Body of pancreas (tissue), 4 donors: ENCODE measurements around the gene MFSD6L. TPM values are rescaled to one million over a fixed set of nuclear protein-coding genes. Genes with fewer than 3 reads are reported as not detected.

Experiments
- ATAC-seq: fragments of 150-250 bp; one replicate; pipeline ENCODE4 v1.9.1; 2016
- DNase-seq, 4 donors: peaks; one replicate each; pipeline ENCODE4 v3.0.0-alpha.2; 2019
- H3K27ac ChIP-seq, 4 donors: fragments of 200-600 bp; sonication (generic); 1 replicate in 3 of 4; 2 replicates in 1 of 4; pipeline versions ENCODE4 v1.5.1 to v1.6.1; 2016 to 2019; ENCODE audit warnings: mild to moderate bottlenecking in 1 of 4, mixed read lengths in 1 of 4, moderate library complexity in 1 of 4
- H3K27me3 ChIP-seq, 2 donors: fragments of 200-600 bp; sonication (generic); one replicate each; pipeline ENCODE4 v1.6.0; 2016; ENCODE audit warnings: mild to moderate bottlenecking in 1 of 2
- H3K36me3 ChIP-seq, 2 donors: fragments of 200-600 bp; sonication (generic); replicated peaks in 1 of 2; 2 replicates each; pipeline ENCODE4 v1.5.1; 2016; ENCODE audit warnings: low read depth in 2 of 2; ENCODE audit not compliant: insufficient read depth in 1 of 2
- H3K4me1 ChIP-seq: fragments of 200-600 bp; sonication (generic); one replicate; pipeline ENCODE4 v1.6.0; 2016
- H3K4me3 ChIP-seq, 2 donors: fragments of 200-600 bp; sonication (generic); 1 replicate in 1 of 2; 2 replicates in 1 of 2; pipeline ENCODE4 v1.5.1; 2016 to 2019
- H3K9me3 ChIP-seq, 3 donors: fragments of 200-600 bp; sonication (generic); 1 replicate in 2 of 3; 2 replicates in 1 of 3; pipeline ENCODE4 v1.5.1; 2016
- POLR2A ChIP-seq, 3 donors: fragments of 450-650 bp; IDR thresholded peaks; one replicate each; pipeline ENCODE4 v1.6.1; 2016; ENCODE audit warnings: antibody characterized with exemption in 3 of 3, mild to moderate bottlenecking in 2 of 3
- WGBS, 2 donors: methylation state at CpG; one replicate each; pipeline ENCODE4 v1.1.5; 2017; 5-methylcytosine and 5-hydroxymethylcytosine counted together
- intact Hi-C: fragments of 100-400 bp; cut with DNase I; formaldehyde crosslinking; loops from one replicate; pipeline ENCODE4 v1.15.1; 2023
- total RNA-seq, 2 donors: library from RNA; depleted of rRNA; stranded (reverse); fragments of >200 nt; gene quantifications; one replicate each; pipeline ENCODE4 v1.1.0, GENCODE V29; 2016
- TF ChIP-seq, protein P1 (sequence below), 7 experiments: fragments of 450-650 bp in 4 of 7; fragments of 200-600 bp in 3 of 7; sonication (generic) in 3 of 7; IDR thresholded peaks; one replicate each; pipeline ENCODE4 v1.5.1; 2016 to 2019; ENCODE audit warnings: antibody characterized with exemption in 7 of 7

Gene MFSD6L
- total RNA-seq, 2 donors from 2014 or later = 3.9 to 8.6 TPM

DNA sequence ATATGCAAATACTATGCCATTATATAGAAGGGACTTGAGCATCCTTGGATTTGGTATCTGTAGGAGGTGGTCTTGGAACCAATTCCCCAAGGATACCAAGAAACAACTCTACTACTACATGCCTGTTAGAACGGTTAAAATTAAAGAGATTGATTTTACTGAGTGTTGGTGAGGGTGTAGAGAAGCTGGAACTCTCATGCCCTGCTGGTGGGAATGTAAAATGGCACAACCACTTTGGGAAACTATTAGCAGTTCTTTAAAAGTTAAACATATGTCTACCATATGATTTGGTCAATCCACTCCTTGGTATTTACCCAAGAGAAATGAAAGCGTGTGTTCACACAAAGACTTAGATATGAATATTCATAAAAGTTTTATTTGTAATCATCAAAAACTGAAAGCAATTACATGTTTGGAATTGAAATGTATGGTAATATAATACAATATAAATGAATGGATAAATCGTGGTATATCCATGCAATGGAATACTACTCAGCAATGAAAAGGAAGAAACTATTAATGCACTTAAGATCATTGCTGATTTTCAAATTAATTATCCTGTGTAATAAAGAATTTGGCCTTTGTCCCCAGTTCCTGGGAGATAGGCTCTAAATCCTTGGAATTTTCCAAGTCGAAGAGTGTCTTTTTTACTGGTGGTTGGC, 7.8 kb downstream of the MFSD6L start:
- DNase-seq (no peak), ATAC-seq (no peak)
- no peak overlapping the region for H3K4me3 ChIP-seq
- intact Hi-C loops = no loop called here
- H3K9me3 ChIP-seq = no peaks in the 10 kb centered on the region
- no peak overlapping the region for H3K27ac ChIP-seq
- peaks cover 1% of the 10 kb centered on the region for H3K4me1 ChIP-seq
- H3K36me3 ChIP-seq = no peaks in the 10 kb centered on the region
- H3K27me3 ChIP-seq = no peaks in the 10 kb centered on the region
- 54 to 83% methylated on average over 4 of the region's 4 CpGs for WGBS, 2 donors
- TF ChIP-seq, protein P1, sequence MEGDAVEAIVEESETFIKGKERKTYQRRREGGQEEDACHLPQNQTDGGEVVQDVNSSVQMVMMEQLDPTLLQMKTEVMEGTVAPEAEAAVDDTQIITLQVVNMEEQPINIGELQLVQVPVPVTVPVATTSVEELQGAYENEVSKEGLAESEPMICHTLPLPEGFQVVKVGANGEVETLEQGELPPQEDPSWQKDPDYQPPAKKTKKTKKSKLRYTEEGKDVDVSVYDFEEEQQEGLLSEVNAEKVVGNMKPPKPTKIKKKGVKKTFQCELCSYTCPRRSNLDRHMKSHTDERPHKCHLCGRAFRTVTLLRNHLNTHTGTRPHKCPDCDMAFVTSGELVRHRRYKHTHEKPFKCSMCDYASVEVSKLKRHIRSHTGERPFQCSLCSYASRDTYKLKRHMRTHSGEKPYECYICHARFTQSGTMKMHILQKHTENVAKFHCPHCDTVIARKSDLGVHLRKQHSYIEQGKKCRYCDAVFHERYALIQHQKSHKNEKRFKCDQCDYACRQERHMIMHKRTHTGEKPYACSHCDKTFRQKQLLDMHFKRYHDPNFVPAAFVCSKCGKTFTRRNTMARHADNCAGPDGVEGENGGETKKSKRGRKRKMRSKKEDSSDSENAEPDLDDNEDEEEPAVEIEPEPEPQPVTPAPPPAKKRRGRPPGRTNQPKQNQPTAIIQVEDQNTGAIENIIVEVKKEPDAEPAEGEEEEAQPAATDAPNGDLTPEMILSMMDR (IDR thresholded peaks at IDR 0.05) = no peak
- TF ChIP-seq POLR2A (IDR thresholded peaks at IDR 0.05) = no peak

DNA sequence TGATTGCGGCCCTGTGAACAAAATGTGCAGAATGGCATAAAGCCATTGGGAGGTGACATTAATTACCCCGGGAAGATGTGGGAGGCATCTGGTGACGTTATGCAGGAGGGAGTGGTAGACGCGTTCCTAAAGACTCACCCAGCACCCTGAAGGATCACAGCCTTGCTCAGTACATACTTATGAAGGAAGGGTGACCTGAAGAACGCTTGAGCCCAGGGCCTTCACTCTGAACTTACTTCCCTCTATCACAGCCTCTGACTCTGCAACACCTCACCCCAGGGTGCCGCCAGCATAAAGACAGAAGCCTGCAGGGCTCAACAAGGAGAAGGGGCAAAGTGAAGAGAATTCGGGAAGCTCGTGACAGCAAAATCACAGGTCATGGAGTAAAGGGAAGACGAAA, 9.4 kb downstream of the MFSD6L start:
- Histone ChIP-seq H3K27me3 (no peaks in the 10 kb centered on the region), H3K4me1 (peaks cover 6% of the 10 kb centered on the region), H3K36me3 (no peaks in the 10 kb centered on the region), H3K9me3 (no peaks in the 10 kb centered on the region), H3K4me3 (no peak overlapping the region), H3K27ac (no peak overlapping the region)
- DNase-seq (no peak), ATAC-seq (no peak)
- intact Hi-C loops = no loop called here
- TF ChIP-seq POLR2A (IDR thresholded peaks at IDR 0.05) = no peak
- TF ChIP-seq, protein P1 (IDR thresholded peaks at IDR 0.05) = no peak
- WGBS, 2 donors = 69 to 79% methylated on average over 10 of the region's 10 CpGs

DNA sequence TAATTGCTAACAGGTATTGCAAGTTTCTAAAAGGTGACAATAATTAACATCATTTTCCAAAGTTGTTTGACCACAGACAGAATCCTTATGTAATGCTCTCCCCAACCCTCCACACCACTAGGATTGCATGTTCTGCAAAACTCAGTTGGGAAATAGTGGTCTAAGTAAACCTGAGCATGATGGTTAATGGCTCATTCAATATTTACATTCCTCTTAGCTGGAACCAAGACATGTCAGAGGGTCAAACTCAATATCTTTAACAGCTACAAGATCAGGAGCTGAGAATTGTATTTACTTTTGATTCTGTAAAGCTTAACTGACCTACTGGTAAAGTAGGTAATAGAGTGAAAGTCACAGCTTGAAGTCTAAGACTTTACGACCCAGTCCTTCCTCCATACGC, 10.2 kb downstream of the MFSD6L start:
- TF ChIP-seq, protein P1 (IDR thresholded peaks at IDR 0.05) = no peak
- no peak for TF ChIP-seq POLR2A (IDR thresholded peaks at IDR 0.05)
- H3K4me3 ChIP-seq = no peak overlapping the region
- H3K9me3 ChIP-seq = no peaks in the 10 kb centered on the region
- WGBS, 2 donors = 82 to 90% methylated on average over 2 of the region's 2 CpGs
- H3K4me1 ChIP-seq = peaks cover 6% of the 10 kb centered on the region
- no peak overlapping the region for H3K27ac ChIP-seq
- ATAC-seq (no peak), DNase-seq (no peak)
- no peaks in the 10 kb centered on the region for H3K36me3 ChIP-seq
- no peaks in the 10 kb centered on the region for H3K27me3 ChIP-seq
- intact Hi-C loops = no loop called here

DNA sequence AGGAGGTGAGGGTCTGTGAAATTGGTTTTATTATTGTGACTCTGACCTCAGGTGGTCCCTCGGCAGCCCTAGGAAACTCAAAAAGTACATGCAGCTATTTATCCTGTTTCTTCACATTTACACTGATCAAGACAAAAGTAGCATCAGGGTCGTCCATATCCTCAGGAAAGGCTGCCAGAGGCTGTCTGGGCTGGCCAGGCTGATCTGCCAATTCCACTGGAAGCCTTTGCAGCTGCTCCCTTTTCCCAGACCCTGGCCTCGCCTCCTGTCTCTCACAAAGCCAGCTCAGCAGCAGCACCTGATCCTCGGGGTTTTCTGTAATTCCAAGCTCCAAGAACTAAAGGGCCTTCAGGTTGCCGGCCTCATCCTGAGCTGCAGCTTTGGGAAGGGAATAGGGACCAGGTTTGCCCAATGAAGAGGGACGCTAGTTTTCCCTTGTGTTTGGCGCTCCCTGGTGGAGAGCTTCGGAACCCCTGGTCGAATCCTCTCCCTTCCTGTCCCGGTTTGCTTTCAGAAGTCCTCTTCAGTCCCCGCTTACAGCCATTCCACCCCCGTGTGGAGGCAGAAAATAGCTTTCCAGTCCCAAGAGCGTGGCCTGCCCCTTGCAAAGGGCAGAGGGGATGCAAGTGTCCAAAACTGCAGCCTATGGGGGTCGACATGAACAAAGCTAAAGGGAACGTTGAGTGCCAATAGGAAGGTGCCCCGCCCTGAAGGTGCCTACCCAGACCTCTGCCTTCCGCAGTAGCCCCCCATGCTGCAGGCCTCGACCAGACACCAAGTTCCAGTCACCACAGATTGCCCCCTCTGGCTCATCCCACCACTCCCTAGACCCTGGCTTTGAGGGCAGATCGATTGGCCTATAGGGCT, 13.4 kb downstream of the MFSD6L start:
- H3K4me3 ChIP-seq = no peak overlapping the region
- 30 to 31% methylated on average over 19 of the region's 19 CpGs for WGBS, 2 donors
- H3K27ac ChIP-seq = no peak overlapping the region
- TF ChIP-seq, protein P1 (IDR thresholded peaks at IDR 0.05) = peak; percentile 56 to 80 (median 75)
- no peak for TF ChIP-seq POLR2A (IDR thresholded peaks at IDR 0.05)
- ATAC-seq (peak; percentile 68), DNase-seq (peak; percentile 71 to 82 (median 75))
- H3K36me3 ChIP-seq = no peaks in the 10 kb centered on the region
- intact Hi-C loops = no loop called here
- H3K27me3 ChIP-seq = no peaks in the 10 kb centered on the region
- H3K4me1 ChIP-seq = peaks cover 6% of the 10 kb centered on the region
- no peaks in the 10 kb centered on the region for H3K9me3 ChIP-seq
